ENCODE data around the gene CRYBG2.

- TF ChIP-seq, protein P1, sequence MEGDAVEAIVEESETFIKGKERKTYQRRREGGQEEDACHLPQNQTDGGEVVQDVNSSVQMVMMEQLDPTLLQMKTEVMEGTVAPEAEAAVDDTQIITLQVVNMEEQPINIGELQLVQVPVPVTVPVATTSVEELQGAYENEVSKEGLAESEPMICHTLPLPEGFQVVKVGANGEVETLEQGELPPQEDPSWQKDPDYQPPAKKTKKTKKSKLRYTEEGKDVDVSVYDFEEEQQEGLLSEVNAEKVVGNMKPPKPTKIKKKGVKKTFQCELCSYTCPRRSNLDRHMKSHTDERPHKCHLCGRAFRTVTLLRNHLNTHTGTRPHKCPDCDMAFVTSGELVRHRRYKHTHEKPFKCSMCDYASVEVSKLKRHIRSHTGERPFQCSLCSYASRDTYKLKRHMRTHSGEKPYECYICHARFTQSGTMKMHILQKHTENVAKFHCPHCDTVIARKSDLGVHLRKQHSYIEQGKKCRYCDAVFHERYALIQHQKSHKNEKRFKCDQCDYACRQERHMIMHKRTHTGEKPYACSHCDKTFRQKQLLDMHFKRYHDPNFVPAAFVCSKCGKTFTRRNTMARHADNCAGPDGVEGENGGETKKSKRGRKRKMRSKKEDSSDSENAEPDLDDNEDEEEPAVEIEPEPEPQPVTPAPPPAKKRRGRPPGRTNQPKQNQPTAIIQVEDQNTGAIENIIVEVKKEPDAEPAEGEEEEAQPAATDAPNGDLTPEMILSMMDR (IDR thresholded peaks at IDR 0.05) = no peak
- TF ChIP-seq POLR2A (IDR thresholded peaks at IDR 0.05) = no peak
Observed at GRCh38 chr1:26362331-26362730, 8.4 kb upstream of the CRYBG2 start.

Data from right lobe of liver (tissue), 4 donors.